Cardiac fibroblast (primary cell): Measurements from ENCODE around the gene SLC15A5.

Experiments
- DNase-seq, 2 donors: peaks; one replicate each; pipeline versions ENCODE4 v3.0.0 to v3.0.0-alpha.2; 2010; ENCODE audit warnings: low read depth in 2 of 2
- H3K4me3 ChIP-seq, 2 donors: replicated peaks in 1 of 2; 1 replicate in 1 of 2; 2 replicates in 1 of 2; pipeline ENCODE4 v1.5.1; 2011; ENCODE audit warnings: low read depth in 2 of 2, low read length in 2 of 2, mild to moderate bottlenecking in 2 of 2, moderate library complexity in 1 of 2
- TF ChIP-seq, protein P1 (sequence below): IDR thresholded peaks from one replicate; pipeline ENCODE4 v1.5.1; 2011; ENCODE audit warnings: low read depth, mild to moderate bottlenecking, low read length, inconsistent platforms

Gene SLC15A5

DNA sequence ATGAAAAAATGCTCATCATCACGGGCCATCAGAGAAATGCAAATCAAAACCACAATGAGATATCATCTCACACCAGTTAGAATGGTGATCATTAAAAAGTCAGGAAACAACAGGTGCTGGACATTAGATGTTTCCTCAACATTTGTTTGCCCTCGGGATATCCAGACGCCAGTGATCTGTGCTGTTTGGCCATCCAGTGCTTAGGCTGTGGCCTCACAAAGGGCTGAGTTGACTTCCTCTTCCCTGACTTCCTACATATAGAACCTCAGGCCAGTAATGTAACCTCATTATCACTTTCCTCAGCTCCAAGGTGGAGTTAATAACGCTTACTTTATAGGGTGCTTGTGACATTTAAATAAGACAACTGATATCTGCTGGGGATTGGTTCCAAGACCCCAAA lies 51.8 kb downstream of the SLC15A5 start:
- TF ChIP-seq, protein P1, sequence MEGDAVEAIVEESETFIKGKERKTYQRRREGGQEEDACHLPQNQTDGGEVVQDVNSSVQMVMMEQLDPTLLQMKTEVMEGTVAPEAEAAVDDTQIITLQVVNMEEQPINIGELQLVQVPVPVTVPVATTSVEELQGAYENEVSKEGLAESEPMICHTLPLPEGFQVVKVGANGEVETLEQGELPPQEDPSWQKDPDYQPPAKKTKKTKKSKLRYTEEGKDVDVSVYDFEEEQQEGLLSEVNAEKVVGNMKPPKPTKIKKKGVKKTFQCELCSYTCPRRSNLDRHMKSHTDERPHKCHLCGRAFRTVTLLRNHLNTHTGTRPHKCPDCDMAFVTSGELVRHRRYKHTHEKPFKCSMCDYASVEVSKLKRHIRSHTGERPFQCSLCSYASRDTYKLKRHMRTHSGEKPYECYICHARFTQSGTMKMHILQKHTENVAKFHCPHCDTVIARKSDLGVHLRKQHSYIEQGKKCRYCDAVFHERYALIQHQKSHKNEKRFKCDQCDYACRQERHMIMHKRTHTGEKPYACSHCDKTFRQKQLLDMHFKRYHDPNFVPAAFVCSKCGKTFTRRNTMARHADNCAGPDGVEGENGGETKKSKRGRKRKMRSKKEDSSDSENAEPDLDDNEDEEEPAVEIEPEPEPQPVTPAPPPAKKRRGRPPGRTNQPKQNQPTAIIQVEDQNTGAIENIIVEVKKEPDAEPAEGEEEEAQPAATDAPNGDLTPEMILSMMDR = no peak
- DNase-seq = no peak
- H3K4me3 ChIP-seq = no peak overlapping the region

- H3K4me3 ChIP-seq = no peak overlapping the region
- TF ChIP-seq, protein P1 = no peak
- DNase-seq = no peak
These were observed 53.3 kb downstream of the SLC15A5 start for GRCh38 chr12:16224196-16224595.

GRCh38 chr12:16221776-16222175 lies 55.7 kb downstream of the SLC15A5 start:
- TF ChIP-seq, protein P1 = no peak
- no peak overlapping the region for H3K4me3 ChIP-seq
- no peak for DNase-seq

GRCh38 chr12:16220120-16220519 lies 57.4 kb downstream of the SLC15A5 start:
- DNase-seq = no peak
- no peak overlapping the region for H3K4me3 ChIP-seq
- TF ChIP-seq, protein P1 = no peak

DNA sequence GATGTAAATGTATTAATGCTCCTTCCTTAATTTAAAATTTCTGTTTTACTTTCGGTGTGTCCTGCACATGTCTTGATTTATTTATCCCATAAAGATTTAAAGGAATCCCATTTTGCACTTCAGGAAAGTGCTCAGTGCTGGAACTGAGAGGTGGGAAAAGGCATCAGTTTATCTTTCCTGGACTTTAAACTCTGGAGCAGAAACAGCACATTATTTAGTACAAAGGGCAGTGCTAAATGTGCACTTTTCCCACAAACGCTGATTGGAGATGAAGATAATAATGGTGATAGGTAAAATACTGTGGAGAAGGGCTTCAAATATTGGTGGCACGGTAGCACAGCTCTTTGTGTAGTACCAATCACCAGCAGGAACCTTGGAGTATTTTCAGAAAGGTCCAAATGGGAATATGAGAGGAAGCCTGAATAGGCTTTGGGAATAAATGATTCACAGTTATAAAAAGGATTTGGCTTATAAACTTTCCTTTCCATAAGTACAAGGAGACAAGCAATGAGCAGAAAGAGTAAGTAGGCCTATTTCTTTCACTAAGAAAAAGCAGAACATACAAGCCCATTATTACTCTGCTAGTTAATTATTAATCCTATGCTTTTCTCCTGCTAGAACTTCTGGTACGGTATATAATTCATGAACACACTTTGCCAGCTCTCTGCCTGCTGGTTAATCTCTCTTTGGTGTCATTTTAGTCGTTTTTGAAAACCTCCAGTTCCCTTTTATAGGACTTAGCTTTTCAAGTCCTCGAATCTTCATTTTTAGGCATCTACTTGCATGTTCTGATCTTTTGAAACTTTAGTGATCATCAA lies 58.3 kb downstream of the SLC15A5 start:
- no peak overlapping the region for H3K4me3 ChIP-seq
- TF ChIP-seq, protein P1 = no peak
- no peak for DNase-seq

- TF ChIP-seq, protein P1 = no peak
- no peak overlapping the region for H3K4me3 ChIP-seq
- DNase-seq = no peak
These were observed 59.3 kb downstream of the SLC15A5 start for GRCh38 chr12:16218234-16218633.
